Activated naive CD8-positive, alpha-beta T cell treated with anti-CD3 and anti-CD28 coated beads, Interleukin-2, amount 50 U/mL, for 16 hours (primary cell): ENCODE data around the gene HDAC4.

ENCODE experiments used
- DNase-seq: peaks from one replicate; pipeline ENCODE4 v3.0.0-alpha.2; 2020; ENCODE audit warnings: low read depth, low spot score

Gene HDAC4

DNA sequence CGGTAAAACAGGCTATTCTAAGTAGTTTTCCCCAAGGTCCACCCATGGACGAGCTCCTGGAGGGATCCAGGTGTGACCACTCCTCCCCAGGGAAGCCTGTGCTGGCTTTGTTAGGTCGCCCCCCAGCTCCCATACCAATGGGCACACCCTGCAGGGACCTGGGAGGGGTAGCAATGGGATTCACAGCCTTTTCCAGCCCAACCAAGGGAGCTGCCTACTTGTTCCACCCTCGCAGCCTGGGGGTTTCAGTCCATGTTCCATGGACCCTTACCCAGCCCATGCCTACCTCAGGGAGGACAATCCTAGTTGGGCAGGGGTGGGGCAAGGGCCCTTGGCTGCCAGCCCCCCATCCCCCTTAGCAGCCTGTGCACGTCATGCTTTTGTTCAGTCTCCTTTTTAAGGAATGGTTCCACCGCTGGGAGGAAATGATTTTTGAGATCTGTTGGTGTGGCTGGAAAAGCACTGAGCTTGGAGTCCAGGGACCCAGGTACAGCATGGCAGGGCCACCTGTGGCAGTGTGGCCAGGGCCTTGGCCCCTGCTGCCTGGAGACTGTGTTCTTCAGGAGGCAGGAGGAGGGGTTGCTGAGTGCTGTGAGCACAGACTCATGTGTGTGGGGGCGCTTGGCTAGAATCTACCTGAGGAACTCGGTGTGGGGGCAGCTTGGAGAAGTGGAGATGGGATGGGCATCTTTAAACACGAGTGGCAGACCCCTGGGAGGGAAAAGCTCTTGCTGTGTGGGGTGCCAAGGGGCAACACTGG lies 386.2 kb downstream of the HDAC4 start:
- no peak for DNase-seq

DNA sequence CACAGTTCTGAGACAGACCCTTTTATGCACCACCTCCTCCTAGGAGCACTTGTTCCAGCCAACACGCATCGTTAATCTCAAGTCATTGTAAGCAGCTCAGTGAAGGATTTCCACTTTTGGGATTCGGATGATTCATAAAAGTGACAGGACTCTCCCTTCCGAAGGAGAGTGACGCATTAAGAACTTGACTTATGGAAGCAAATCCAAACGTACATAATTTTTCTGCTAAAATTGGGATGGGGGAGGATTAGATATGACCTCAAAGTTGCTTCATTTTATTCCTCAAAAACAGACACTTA lies 387.2 kb downstream of the HDAC4 start:
- DNase-seq: no peak

DNA sequence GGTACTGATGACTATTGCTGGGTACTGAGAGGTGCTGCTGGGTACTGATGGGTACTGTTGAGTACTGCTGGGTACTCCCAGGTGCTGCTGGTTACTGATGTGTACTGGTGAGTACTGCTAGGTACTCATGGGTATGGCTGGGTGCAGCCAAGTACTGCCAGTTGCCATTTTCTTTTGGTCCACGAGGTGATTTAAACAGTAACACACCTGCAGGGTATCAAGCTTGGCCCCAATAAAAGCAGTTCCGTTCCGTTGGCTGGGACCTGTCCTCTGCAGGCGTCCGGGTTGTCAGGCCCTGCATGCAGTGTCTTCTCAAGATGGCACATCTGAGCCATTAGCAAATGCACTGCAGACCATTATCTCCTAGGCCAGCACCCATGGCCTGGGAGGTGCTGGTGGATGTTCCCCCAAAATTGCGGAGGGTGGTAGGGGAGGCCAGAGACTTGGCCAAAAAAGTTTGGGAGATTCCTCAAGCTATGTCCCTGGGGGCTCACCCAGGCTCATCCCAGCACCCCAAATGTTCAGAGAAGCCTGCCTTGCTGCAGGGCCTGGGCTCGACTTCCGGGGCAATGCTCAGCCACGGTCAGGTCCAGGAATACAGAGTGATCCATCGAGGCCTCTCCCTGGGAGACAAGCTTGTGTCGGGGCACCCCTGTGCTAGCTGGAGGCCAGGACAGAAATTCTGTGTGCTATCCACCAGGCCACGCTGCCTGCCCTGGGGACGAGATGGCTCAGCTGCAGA lies 387.7 kb downstream of the HDAC4 start:
- no peak for DNase-seq

DNA sequence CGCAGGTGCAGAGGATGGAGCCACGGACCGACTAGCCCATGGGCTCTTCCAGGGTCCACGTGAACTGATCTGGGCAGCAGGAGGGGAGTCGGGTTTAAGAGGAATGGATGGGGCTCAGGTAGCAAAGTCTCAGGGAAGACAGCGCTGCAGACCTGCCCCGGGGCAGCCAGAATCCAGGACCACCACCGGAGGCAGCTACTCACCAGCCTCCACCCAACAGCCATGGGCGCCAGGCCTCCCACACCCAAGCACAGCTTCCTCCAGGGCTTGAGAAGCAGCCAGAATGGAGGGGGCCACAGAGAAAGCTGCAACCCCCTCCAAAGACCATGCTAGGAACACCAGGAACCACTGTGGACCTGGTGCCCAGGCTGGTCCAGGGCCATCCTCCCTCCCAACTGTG lies 388.6 kb downstream of the HDAC4 start:
- DNase-seq: no peak

DNA sequence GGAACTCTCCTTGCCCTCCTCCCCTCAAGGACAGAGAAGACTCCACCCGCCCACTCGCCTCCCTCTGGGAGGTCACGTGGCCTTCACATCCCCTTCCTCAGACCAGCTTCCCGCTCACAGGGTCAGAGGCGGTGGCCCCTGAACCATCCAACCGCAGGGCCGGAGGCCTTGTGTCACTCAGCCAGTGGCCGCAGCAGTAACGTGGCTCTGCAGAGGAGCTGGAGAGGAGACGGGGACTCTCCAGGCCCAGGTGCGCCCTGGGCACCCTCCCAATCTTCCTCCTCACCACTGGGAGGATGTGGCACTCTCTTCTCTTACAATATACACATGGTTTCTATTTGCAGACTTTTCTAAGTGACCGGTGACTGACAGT lies 391.2 kb downstream of the HDAC4 start:
- DNase-seq: no peak

DNA sequence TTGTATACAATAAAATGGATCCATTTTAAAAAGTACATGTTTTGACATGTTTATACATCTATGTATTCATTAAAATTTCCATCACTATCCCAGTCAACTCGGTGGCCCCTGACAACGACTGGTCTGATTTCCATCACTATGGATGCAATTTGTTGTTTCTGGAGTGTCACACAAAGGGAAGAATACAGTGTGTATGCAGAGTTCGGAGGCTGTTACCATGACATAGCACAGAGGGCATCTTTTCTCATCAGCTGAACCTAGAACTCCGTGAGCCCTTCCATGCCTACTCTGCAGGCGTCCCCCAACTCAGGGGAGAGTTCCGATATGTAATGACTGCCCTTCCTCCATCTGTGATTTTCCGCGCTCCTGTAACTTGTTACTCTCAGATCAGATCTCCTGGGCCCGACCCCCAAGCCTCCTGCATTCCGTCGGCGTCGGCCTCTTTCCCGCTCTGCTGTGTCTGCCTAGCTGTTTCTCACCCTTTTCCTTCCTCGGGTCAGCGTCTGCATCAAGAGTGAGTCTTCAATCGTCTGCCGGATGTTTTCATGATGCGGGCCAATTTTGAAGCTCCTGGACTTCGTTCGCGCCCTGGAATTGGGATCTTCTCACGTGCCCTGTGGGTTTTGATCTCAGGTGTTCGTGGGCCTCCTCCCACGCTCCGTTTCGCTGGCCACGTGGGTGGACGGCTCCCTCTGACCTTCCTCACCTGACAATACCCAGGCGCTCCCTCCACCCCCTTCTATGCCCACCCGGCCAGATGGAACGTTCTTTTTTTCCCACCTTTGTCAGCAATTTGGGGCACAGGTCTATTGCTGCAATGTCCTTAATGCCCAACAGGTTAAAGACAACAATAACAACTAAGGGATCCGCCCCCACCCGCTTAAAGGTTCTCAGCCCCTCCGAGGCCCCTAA lies 391.9 kb downstream of the HDAC4 start:
- no peak for DNase-seq

DNA sequence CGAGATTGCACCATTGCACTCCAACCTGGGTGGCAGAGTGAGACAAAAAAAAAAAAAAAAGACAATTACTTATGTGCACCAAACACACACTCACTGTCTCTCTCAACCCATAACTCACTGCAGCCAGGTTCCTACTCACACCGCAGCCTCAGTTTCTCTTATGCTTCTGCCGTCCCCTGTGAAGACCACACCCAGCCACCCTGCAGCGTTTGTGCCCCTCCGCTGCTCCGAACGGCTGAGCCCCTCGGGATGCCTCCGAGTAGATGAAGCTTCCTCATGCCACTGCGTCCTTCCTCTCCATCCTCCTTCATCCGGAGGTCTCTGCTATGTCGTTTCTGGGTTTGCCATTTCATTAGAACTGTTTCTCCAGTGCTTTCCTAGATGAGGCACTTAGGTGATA lies 392.8 kb downstream of the HDAC4 start:
- DNase-seq: no peak

DNA sequence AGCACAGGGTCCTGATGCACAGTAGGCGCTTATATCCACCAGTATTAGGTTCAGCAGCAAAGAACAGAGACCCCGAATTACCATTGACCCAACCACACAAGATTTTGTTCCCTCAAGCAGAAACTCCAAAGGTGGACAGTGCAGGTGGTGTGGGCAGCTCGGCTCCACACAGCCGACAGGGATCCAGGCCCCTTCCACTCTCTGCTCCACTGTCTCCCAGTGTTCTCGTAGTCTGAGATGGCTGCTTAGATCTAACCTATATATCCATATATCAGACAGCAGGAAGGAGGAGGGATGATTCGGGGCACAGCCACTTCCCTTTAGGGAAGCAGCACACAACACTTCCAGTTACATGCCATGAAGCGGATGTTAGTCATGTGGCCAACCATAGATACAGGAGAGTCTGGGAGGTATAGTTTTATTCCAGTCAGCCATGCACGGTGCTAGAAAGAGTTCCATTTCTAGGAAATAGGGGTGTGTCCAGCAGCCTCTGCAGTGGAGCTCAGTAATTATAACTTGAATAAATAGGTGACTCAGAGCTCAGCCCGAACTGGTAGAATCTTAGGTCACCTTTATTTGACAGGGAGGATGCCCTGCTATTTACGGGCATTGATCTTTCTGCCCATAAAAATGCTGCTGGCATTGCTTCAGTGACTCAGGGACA lies 394.1 kb downstream of the HDAC4 start:
- DNase-seq: no peak

DNA sequence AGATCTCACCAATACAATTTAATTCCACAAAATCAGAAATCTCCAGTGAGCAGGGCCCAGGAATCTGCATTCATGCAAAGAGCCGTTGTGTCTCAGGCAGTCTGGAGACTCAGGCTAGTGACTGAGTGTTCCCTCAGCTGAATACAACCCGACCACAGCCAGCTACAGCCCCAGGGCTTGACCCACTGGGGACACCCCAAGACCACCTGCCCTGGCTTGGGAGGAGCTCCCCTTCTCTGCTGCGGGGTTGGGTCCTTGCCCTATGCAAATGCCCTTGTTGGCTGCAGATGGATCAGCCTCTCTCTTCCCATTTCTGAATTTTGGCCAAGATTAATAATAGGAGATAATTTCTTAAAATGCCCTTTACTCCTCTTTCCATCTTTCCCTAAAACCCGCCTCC lies 395.2 kb downstream of the HDAC4 start:
- DNase-seq: no peak

DNA sequence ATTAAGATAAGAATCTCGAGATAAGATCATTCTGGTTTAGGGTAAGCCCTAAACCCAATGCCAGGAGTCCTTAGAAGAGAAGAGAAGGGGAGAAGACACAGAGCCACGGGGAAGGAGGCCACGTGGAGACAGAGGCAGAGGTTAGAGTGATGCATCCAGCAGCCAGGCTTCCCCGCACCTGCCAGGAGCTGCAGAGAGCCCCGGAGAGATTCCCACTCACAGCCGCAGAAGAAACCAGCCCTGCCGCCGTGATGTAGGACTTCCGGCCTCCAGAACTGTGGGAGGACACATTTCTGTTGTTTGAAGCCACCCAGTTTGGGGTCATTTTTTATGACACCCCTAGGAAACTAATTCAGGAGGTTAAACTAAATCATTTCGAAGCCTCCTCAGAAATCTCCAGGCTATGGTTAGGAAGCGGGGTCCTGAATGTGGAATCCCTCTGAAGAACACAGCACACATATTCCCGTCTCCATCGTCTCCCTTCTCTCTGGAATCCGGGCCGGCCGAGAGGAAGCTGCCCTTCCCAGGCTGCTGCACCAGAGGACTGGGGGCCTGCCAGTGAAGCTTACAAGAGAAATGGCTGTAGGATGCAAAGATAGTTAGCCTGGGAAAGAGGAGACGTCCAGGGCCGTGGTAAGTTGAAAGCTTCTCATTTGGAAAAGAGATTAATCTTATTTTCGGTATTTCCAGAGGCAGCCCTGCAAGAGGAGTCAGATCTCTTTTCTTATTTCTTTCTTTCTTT lies 396.4 kb downstream of the HDAC4 start:
- DNase-seq: no peak

DNA sequence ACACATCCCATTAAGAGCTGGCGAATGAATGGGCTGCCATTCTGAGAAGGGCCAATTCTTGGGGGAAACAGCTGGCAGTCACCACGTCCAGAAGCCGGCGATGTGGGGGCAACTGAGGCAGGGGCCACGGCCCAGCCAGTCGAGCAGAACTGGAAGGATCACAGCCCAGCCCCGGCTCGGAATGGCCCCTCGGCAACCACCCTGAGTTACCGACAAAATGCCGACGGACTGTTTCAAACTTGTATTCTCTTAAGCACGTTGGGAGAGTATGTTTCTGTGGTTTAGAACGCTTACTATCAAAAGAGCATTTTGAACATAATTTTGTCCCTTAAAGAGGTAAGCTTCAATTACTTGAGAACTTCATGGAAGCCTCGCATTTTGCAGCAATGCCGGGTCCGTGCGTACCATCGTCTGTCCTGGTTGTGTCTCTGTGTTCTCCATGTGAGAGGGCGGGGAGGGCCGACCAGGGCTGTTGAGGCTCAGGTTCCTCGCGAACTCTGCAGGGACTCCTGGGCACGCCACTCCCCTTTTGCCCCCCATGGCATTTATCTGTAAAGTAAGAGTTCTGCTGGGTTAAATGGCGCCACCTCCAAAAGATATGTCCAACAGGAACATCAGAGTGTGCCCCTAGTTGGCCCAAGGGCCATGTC lies 397.1 kb downstream of the HDAC4 start:
- no peak for DNase-seq

DNA sequence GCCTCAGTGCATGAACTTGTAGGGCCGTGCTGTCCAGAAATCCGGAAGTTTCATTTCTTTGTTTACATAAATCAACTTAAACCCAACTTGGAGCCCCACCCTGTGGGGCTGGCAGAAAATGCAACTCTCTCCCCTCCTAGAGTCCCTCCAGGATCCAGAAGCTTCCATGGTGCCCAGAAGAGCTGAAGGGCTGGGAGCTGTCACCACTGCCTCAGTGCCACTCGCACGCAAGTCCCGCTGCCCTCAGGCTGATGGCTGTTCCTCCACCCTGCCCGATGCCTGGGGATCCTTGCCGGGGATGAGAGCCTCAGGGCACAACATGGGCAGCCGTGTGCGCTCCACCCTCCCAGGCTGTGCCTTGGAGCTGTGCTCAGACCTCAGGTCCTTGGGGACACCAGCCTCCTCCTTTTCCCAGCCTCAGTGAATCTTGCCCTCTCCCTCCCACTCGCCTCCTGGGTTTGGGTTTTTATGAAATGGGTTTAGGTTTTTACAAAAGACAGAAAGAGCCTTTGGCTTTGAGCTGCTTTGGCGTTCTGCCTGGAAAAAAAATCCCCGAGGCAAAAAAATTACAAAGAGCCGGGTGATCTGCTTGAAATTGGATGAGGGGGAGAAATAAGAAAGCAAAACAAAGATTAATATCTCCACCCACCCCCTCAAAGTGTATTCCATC lies 397.7 kb downstream of the HDAC4 start:
- no peak for DNase-seq

DNA sequence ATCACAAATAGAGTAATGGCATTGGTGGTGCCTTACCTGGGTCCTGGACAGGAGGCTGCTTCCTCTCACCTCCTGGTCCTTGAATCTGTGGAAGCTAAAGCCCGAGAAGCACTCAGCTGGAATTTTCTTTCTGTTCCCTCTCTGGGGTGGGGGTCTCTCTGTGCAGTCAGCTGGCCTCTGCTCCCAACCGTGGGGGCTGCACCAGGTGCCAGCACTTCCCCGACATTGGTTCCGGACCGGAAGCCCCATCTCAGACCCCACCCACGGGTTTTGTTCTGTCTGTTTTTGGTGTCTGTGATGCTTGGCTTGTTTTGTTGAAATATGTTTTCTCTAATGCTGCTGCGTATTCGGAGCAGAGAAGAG lies 398.2 kb downstream of the HDAC4 start:
- DNase-seq: no peak

DNA sequence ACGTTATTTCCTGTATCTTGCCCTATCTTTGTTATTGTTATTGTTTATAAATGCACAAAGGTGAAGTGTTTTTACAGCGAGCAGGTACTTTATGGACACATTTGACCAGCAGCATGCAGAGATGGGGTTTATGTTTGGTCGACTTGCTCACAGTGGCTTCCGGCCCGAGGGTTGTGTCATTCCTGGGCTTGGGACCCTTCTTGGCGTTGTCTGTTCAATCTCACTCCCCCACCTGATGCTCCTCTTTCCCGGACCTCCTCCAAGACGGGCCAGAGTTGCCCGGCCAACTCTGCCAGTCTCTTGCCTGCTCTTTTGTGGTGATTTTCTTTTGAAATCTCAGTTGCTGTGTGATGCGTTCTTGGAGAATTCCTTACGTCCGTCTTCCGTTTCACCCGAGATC lies 399.0 kb downstream of the HDAC4 start:
- no peak for DNase-seq

DNA sequence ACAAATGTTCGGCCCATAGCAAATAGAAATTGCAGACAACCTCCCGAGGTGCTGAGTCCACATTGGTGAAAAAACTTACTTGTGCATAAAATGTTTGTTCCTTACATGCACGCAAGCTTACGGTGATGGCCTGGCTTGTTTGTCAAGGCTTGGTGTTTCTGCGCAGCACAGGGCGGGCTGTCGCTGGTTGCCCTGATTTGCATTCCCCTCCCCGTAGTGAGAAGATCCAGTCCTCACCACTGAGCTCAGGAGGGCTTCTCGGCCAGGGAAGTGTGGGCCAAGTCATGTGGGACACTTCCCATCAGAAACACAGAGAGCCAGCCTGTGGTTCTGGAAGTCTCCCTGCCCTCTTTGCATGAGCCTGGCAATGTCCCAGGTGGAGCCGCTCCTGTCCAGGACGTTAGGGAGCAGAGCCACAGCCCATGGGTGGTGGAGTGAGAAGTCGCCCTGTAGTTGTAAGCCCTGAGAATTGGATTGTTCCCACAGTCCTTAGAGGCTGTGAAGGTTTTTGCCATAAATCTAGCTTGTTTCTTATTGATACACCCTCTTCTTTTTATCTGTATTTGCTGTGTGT lies 400.2 kb downstream of the HDAC4 start:
- DNase-seq: no peak

DNA sequence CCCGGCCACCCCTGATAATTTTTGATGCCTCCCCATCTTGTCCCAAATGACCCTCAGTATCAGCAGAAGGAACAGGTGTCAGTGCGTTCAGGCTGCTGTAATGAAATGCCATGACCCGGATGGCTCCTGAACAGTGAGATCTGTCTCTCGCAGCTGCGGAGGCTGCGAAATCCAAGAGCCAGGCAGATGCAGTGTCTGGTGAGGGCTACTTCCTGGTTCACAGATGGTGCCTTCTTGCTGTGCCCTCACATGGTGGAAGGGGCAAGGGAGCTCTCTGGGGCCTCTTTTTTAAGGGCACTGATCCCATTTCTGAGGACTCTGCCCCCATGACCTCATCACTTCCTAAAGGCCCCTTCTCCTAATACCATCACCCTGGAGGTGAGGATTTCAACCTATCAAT lies 400.7 kb downstream of the HDAC4 start:
- DNase-seq: no peak

DNA sequence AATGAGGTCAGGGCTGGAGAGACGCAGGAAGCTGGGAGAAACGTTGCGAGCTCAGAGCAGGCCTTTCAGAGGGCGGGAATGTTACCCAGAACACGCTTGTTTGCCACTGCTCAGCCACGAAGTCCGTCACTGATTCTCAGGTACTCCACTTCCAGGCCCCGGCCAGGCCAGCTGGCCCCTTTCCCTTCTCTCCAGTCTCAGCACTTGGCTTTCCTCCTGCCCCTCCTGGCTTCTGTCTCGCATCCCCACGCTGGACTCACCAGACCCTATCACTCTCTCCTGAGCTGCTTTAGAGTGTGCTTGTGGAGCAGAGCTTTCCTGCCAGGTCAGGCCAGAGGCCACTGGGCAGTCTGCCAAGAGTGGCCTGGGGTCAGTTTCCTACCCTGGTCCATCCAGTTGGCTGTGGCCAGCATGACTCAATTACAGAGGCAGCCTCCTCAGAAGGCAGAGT lies 401.5 kb downstream of the HDAC4 start:
- no peak for DNase-seq

DNA sequence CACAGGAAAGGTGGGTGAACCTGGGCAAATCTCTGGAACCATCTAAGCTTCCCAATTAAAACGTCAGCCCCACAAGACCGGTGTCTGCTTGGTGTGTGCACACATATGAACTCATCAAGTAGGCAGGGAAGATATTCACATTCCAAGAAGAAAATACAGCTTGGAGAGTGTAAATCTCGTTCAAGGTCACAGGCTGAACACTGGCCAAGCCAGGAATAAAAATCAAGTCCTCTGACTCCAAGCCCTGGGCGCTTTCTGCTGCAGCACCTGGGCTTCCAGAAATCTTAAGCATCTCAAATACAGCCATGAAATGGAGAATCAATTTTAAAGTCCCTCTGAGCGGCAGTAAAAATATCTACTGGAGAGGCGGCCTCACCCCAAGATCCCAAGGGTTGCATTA lies 402.0 kb downstream of the HDAC4 start:
- DNase-seq: no peak
